HL-60 (cell line): Measurements from ENCODE around the gene HACD2.

Experiments
- GABPA ChIP-seq: IDR thresholded peaks from 2 replicates; pipeline ENCODE4 v1.6.1; 2012; ENCODE audit warnings: low read depth
- TF ChIP-seq, protein P1 (sequence below): IDR thresholded peaks from one replicate; pipeline ENCODE4 v1.5.1; 2011; ENCODE audit warnings: low read length, control low read depth, inconsistent platforms; ENCODE audit not compliant: insufficient read depth
- TF ChIP-seq, protein P2 (sequence below): IDR thresholded peaks from 2 replicates; pipeline ENCODE4 v1.6.1; 2012; ENCODE audit warnings: low read depth; ENCODE audit not compliant: insufficient replicate concordance

DNA sequence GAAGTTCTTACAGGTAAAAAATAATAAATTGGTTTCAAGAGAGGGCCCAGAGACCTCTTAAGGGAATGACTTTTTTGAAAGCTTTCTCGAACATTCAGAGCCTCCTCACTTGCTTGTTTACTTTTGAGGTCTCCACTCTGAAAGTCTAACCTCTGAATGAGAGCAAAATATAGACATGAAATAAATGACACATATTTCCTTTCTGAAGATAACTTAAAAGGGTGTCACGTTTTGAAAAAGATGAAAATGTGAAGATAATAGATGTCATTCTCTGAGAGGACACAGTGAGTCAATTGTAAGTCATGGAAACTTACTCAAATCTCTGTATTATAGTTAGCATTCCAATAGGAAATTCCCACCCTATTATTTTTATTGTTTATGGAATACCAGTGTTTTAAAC, 44.6 kb downstream of the HACD2 start:
- no peak for TF ChIP-seq GABPA
- TF ChIP-seq, protein P1, sequence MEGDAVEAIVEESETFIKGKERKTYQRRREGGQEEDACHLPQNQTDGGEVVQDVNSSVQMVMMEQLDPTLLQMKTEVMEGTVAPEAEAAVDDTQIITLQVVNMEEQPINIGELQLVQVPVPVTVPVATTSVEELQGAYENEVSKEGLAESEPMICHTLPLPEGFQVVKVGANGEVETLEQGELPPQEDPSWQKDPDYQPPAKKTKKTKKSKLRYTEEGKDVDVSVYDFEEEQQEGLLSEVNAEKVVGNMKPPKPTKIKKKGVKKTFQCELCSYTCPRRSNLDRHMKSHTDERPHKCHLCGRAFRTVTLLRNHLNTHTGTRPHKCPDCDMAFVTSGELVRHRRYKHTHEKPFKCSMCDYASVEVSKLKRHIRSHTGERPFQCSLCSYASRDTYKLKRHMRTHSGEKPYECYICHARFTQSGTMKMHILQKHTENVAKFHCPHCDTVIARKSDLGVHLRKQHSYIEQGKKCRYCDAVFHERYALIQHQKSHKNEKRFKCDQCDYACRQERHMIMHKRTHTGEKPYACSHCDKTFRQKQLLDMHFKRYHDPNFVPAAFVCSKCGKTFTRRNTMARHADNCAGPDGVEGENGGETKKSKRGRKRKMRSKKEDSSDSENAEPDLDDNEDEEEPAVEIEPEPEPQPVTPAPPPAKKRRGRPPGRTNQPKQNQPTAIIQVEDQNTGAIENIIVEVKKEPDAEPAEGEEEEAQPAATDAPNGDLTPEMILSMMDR: no peak
- TF ChIP-seq, protein P2, sequence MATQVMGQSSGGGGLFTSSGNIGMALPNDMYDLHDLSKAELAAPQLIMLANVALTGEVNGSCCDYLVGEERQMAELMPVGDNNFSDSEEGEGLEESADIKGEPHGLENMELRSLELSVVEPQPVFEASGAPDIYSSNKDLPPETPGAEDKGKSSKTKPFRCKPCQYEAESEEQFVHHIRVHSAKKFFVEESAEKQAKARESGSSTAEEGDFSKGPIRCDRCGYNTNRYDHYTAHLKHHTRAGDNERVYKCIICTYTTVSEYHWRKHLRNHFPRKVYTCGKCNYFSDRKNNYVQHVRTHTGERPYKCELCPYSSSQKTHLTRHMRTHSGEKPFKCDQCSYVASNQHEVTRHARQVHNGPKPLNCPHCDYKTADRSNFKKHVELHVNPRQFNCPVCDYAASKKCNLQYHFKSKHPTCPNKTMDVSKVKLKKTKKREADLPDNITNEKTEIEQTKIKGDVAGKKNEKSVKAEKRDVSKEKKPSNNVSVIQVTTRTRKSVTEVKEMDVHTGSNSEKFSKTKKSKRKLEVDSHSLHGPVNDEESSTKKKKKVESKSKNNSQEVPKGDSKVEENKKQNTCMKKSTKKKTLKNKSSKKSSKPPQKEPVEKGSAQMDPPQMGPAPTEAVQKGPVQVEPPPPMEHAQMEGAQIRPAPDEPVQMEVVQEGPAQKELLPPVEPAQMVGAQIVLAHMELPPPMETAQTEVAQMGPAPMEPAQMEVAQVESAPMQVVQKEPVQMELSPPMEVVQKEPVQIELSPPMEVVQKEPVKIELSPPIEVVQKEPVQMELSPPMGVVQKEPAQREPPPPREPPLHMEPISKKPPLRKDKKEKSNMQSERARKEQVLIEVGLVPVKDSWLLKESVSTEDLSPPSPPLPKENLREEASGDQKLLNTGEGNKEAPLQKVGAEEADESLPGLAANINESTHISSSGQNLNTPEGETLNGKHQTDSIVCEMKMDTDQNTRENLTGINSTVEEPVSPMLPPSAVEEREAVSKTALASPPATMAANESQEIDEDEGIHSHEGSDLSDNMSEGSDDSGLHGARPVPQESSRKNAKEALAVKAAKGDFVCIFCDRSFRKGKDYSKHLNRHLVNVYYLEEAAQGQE: no peak
